Measurements from ENCODE around the gene CNTN1. TPM values are rescaled to one million over a fixed set of nuclear protein-coding genes. Genes with fewer than 3 reads are reported as not detected.
A peak's percentile ranks its signal among the peaks of the same experiment; 100 is the strongest.

Gene CNTN1
- total RNA-seq (2012; rRNA removed), result under 0.01 TPM in 2 replicates

DNA sequence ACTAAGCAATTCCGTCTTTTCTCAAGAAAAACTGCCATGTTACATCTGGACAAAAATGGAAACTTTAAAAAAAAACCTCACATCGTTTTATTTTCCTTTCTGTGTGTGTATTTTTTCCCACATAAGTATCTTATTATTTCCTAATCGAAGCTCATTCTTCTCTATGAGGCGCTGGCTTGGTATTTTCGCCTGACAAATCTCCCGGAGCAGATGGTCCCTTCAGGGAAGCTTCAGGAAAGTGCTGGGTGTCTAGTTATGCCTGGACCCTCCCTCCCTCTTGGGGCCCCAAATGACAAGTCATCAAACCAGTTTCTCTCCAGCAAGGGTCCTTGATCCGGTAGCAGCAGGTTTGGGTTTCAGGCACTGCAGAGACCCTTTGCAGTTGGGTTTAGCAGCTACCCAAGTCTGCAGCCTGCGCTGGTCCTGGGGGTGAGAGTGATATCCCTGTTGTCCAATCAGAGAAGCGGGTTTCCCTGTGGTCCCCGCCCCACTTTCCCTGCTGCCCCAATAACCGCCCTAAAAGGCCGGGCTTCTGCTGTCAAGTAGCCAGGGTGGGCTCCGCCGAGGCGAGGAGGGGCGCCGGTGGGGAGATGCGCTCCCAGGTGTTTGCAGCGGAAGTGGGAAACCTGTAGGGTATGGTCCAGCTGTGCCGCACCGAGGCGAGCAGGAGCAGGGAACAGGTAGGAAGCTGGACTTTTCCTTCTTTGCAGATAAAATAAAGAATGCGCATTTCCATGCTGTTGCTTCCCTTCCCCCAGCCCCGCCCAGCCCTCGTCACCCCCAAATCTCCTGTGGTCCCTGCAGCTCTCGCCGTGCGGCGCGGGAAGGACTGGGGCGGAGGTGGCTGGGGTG lies at the start of gene CNTN1:
Gene CNTN1, plus strand, starts transcription at position 527 of the 852 bp plus-strand sequence.
- no peaks in the 10 kb centered on the region for H3K9me3 ChIP-seq (replicated peaks; ENCODE audit: low read length)
- no peak within 1 kb of the TSS for H3K9ac ChIP-seq (ENCODE audit: low read depth, low read length)
- H3K4me1 ChIP-seq (ENCODE audit: control insufficient read depth, insufficient read depth, low read length), result no peaks in the 10 kb centered on the region
- H3K4me2 ChIP-seq (ENCODE audit: low read length), result peak within 1 kb of the TSS; percentile 24
- peaks cover 8% of the 10 kb centered on the region for H3K27me3 ChIP-seq (ENCODE audit: control insufficient read depth, insufficient read depth, low read length)
- no peaks in the 10 kb centered on the region for H3K36me3 ChIP-seq (ENCODE audit: insufficient read depth, low read length)
- H3K4me3 ChIP-seq (ENCODE audit: low read length), result peak within 1 kb of the TSS; percentile 8

DNA sequence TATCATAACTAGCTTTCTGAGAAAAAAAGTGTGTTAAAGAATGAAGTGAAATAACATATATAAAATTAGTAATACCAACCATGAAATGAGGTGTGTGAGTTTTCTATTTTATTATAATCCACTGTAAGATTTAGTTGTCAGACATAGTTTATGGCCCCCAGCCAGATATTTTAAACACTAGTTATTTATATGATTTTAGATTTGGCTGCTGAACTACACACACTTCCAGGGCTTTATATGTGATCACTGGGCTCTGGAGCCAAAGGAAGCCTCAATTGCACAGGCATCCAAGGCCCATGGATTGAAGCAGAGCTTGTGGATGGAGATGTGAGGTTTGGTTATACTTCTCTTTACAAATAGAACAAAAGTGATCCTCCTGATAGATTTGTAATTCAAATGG lies 48.7 kb upstream of the CNTN1 start:
- Histone ChIP-seq H3K9me3 (replicated peaks; ENCODE audit: low read length) (no peaks in the 10 kb centered on the region), H3K4me3 (ENCODE audit: low read length) (no peak overlapping the region), H3K4me2 (ENCODE audit: low read length) (no peak overlapping the region), H3K4me1 (ENCODE audit: control insufficient read depth, insufficient read depth, low read length) (no peaks in the 10 kb centered on the region), H3K9ac (ENCODE audit: low read depth, low read length) (no peak overlapping the region), H3K36me3 (ENCODE audit: insufficient read depth, low read length) (no peaks in the 10 kb centered on the region), H3K27me3 (ENCODE audit: control insufficient read depth, insufficient read depth, low read length) (no peaks in the 10 kb centered on the region)

- no peaks in the 10 kb centered on the region for H3K4me1 ChIP-seq (ENCODE audit: control insufficient read depth, insufficient read depth, low read length)
- H3K27me3 ChIP-seq (ENCODE audit: control insufficient read depth, insufficient read depth, low read length), result no peaks in the 10 kb centered on the region
- H3K9me3 ChIP-seq (replicated peaks; ENCODE audit: low read length), result no peaks in the 10 kb centered on the region
- H3K9ac ChIP-seq (ENCODE audit: low read depth, low read length), result no peak overlapping the region
- no peak overlapping the region for H3K4me3 ChIP-seq (ENCODE audit: low read length)
- H3K36me3 ChIP-seq (ENCODE audit: insufficient read depth, low read length), result no peaks in the 10 kb centered on the region
- no peak overlapping the region for H3K4me2 ChIP-seq (ENCODE audit: low read length)
Observed at GRCh38 chr12:40643976-40644375, 48.3 kb upstream of the CNTN1 start.

DNA sequence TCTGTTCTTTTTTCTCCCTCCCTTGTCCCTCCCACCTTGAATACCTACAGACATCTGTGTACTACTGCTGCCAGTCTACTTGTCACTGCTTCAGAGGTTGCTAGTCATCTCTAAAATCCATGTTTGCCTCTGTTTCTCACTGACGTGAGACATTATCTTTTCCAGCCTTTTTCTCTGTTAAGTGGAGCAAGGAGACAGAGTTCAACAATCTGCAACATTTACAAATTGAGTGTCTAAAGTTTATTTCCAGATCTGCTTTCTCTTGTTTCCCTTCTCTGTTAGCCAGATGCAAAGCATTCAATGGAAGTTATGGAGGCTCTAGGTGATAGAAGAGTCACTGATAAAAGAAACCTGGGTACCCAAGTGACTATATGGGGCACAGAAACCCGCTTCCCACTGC lies 47.5 kb upstream of the CNTN1 start:
- Histone ChIP-seq H3K4me1 (ENCODE audit: control insufficient read depth, insufficient read depth, low read length) (no peaks in the 10 kb centered on the region), H3K4me3 (ENCODE audit: low read length) (no peak overlapping the region), H3K9me3 (replicated peaks; ENCODE audit: low read length) (no peaks in the 10 kb centered on the region), H3K36me3 (ENCODE audit: insufficient read depth, low read length) (no peaks in the 10 kb centered on the region), H3K4me2 (ENCODE audit: low read length) (no peak overlapping the region), H3K9ac (ENCODE audit: low read depth, low read length) (no peak overlapping the region), H3K27me3 (ENCODE audit: control insufficient read depth, insufficient read depth, low read length) (no peaks in the 10 kb centered on the region)

- H3K36me3 ChIP-seq (ENCODE audit: insufficient read depth, low read length), result no peaks in the 10 kb centered on the region
Observed at GRCh38 chr12:40645361-40645760, 46.9 kb upstream of the CNTN1 start.

GRCh38 chr12:40646456-40646855 lies 45.8 kb upstream of the CNTN1 start:
- H3K9ac ChIP-seq (ENCODE audit: low read depth, low read length), result no peak overlapping the region
- H3K9me3 ChIP-seq (replicated peaks; ENCODE audit: low read length), result peaks cover 2% of the 10 kb centered on the region
- no peaks in the 10 kb centered on the region for H3K27me3 ChIP-seq (ENCODE audit: control insufficient read depth, insufficient read depth, low read length)
- no peak overlapping the region for H3K4me2 ChIP-seq (ENCODE audit: low read length)
- no peaks in the 10 kb centered on the region for H3K36me3 ChIP-seq (ENCODE audit: insufficient read depth, low read length)
- no peaks in the 10 kb centered on the region for H3K4me1 ChIP-seq (ENCODE audit: control insufficient read depth, insufficient read depth, low read length)
- no peak overlapping the region for H3K4me3 ChIP-seq (ENCODE audit: low read length)

More at GRCh38 chr12:40645361-40645760, 46.9 kb upstream of the CNTN1 start:
- Histone ChIP-seq H3K4me1 (ENCODE audit: control insufficient read depth, insufficient read depth, low read length) (no peaks in the 10 kb centered on the region), H3K4me3 (ENCODE audit: low read length) (no peak overlapping the region), H3K9ac (ENCODE audit: low read depth, low read length) (no peak overlapping the region), H3K9me3 (replicated peaks; ENCODE audit: low read length) (peaks cover under 1% of the 10 kb centered on the region), H3K27me3 (ENCODE audit: control insufficient read depth, insufficient read depth, low read length) (no peaks in the 10 kb centered on the region), H3K4me2 (ENCODE audit: low read length) (no peak overlapping the region)

DNA sequence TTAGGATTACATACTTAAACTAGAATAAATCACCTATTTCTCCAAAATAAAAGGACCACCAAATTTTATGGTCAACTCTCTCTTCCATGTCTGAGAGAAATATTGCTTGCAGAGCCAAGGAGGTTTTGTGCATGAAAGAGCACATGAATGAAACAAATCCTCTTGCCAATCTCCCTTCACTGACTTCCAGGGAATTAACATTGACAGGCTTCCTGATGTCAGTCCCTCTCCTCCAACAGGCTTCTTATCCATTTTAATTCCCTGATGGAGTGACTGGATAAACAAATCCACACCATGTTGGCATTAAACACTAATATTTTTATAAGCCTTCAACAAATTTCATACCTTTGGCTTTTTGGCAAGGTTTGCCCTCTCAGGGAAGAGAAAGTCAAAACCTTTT lies 45.3 kb upstream of the CNTN1 start:
- Histone ChIP-seq H3K4me1 (ENCODE audit: control insufficient read depth, insufficient read depth, low read length) (no peaks in the 10 kb centered on the region), H3K9me3 (replicated peaks; ENCODE audit: low read length) (peaks cover 2% of the 10 kb centered on the region), H3K9ac (ENCODE audit: low read depth, low read length) (no peak overlapping the region), H3K36me3 (ENCODE audit: insufficient read depth, low read length) (no peaks in the 10 kb centered on the region), H3K4me3 (ENCODE audit: low read length) (no peak overlapping the region), H3K27me3 (ENCODE audit: control insufficient read depth, insufficient read depth, low read length) (no peaks in the 10 kb centered on the region), H3K4me2 (ENCODE audit: low read length) (no peak overlapping the region)

DNA sequence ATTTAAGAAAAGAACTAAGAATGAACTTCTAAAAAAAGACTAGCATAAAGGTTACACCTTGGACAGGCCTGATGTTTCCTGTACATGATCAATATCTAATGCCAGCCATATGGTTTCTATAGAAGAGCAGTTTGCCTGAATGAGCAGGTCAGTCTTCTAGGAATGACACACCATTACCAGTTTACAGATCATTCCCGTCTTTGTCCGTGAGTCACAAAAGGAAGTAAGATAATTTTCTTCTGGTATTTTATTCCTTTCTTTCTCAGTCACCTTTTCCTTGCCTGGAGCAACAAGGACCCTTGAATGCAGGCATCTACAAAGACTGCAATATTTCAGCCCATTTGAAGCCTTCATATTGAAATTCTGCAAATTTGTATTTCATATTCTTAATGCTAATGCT lies 44.6 kb upstream of the CNTN1 start:
- Histone ChIP-seq H3K4me3 (ENCODE audit: low read length) (no peak overlapping the region), H3K9ac (ENCODE audit: low read depth, low read length) (no peak overlapping the region), H3K4me1 (ENCODE audit: control insufficient read depth, insufficient read depth, low read length) (no peaks in the 10 kb centered on the region), H3K36me3 (ENCODE audit: insufficient read depth, low read length) (no peaks in the 10 kb centered on the region), H3K9me3 (replicated peaks; ENCODE audit: low read length) (peaks cover 2% of the 10 kb centered on the region), H3K27me3 (ENCODE audit: control insufficient read depth, insufficient read depth, low read length) (no peaks in the 10 kb centered on the region), H3K4me2 (ENCODE audit: low read length) (no peak overlapping the region)

DNA sequence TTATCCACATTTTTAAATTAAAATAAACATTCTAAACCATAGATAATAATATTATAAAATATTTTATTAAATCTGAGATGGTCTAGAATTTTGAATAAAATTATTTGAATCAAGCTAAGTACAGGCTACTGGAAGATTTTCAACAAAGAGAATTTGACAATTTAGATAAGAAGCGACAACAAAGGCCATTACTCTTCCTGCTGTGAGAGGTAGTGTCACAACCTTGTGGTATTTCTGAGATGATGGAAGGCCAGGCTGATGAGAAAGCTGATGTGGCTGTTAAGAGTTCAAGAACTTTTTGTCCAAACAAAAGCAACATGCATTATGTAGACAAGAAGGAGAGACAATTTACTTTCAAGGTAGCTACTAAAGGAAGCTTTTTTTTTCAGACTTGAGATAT lies 43.7 kb upstream of the CNTN1 start:
- Histone ChIP-seq H3K4me2 (ENCODE audit: low read length) (no peak overlapping the region), H3K36me3 (ENCODE audit: insufficient read depth, low read length) (no peaks in the 10 kb centered on the region), H3K4me3 (ENCODE audit: low read length) (no peak overlapping the region), H3K27me3 (ENCODE audit: control insufficient read depth, insufficient read depth, low read length) (no peaks in the 10 kb centered on the region), H3K4me1 (ENCODE audit: control insufficient read depth, insufficient read depth, low read length) (no peaks in the 10 kb centered on the region), H3K9me3 (replicated peaks; ENCODE audit: low read length) (peaks cover 5% of the 10 kb centered on the region), H3K9ac (ENCODE audit: low read depth, low read length) (no peak overlapping the region)

DNA sequence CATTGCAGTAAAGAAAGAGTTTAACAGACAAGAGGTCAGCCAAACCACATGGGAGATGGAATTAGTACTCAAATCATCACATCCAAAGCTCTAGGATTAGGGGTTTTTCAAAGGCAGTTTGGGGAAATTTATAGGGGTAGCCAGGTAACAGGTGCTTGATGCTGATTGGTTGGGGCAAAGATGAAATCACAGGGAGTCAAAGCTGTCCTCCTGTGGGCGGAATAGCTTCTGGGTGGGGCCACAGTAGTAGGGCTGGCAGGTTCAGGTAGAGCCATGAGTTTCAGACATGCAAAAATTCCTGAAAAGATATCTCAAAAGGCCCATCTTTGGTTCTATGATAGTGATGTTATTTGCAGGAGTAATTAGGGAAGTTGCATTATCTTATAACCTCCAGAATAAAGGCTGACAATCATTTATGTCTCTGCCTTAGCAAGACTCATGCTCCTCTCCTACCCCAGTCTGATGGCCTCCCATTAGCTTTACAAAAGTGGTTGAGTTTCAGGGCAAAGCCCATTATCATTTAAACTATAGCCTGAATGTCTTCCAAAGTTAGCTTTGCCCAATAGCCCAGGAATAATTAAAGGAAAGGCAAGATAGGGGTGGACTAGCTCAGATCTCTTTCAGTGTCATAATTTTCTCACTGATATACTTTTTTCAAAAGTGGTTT lies 42.1 kb upstream of the CNTN1 start:
- Histone ChIP-seq H3K9ac (ENCODE audit: low read depth, low read length) (no peak overlapping the region), H3K36me3 (ENCODE audit: insufficient read depth, low read length) (no peaks in the 10 kb centered on the region), H3K9me3 (replicated peaks; ENCODE audit: low read length) (peaks cover 5% of the 10 kb centered on the region), H3K4me3 (ENCODE audit: low read length) (no peak overlapping the region), H3K4me2 (ENCODE audit: low read length) (no peak overlapping the region), H3K4me1 (ENCODE audit: control insufficient read depth, insufficient read depth, low read length) (no peaks in the 10 kb centered on the region), H3K27me3 (ENCODE audit: control insufficient read depth, insufficient read depth, low read length) (no peaks in the 10 kb centered on the region)

DNA sequence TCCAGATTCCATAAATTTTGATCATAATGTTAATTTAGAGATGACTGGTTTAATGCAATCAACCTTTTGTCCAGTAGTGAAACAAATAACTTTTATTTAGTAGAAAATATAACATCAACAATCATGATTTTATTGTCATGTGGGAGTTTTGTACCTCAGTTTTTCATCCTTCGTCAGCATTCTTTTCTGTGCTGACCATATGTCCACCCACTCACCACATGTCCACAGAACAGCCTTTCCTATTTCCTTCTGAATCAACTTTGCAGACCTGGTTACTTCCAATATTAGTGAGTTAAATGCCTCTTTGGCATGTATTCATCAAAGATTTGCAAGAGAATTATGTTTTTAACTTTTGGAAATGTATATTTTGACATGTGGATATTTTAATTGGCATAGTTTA lies 36.8 kb upstream of the CNTN1 start:
- H3K4me2 ChIP-seq (ENCODE audit: low read length), result no peak overlapping the region
- no peaks in the 10 kb centered on the region for H3K27me3 ChIP-seq (ENCODE audit: control insufficient read depth, insufficient read depth, low read length)
- H3K9ac ChIP-seq (ENCODE audit: low read depth, low read length), result no peak overlapping the region
- H3K9me3 ChIP-seq (replicated peaks; ENCODE audit: low read length), result peaks cover 3% of the 10 kb centered on the region
- no peak overlapping the region for H3K4me3 ChIP-seq (ENCODE audit: low read length)
- H3K4me1 ChIP-seq (ENCODE audit: control insufficient read depth, insufficient read depth, low read length), result no peaks in the 10 kb centered on the region
- H3K36me3 ChIP-seq (ENCODE audit: insufficient read depth, low read length), result no peaks in the 10 kb centered on the region

DNA sequence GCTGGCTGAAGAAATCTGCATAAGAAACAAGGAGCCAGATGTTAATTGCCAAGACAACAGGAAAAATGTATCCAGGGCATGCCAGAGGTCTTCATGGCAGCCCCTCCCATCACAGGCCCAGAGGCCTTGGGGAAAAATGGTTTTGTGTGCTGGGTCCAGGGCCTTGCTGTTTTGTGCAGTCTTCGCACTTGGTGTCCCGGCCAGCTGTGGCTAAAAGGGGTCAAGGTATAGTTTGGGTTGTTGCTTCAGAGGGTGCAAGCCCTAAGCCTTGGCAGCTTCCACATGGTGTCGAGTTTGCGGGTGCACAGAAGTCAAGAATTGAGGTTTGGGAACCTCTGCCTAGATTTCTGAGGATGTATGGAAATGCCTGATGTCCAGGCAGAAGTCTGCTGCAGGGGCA lies 29.9 kb upstream of the CNTN1 start:
- H3K27me3 ChIP-seq (ENCODE audit: control insufficient read depth, insufficient read depth, low read length), result no peaks in the 10 kb centered on the region
- H3K36me3 ChIP-seq (ENCODE audit: insufficient read depth, low read length), result no peaks in the 10 kb centered on the region
- H3K4me2 ChIP-seq (ENCODE audit: low read length), result no peak overlapping the region
- no peaks in the 10 kb centered on the region for H3K4me1 ChIP-seq (ENCODE audit: control insufficient read depth, insufficient read depth, low read length)
- H3K9me3 ChIP-seq (replicated peaks; ENCODE audit: low read length), result no peaks in the 10 kb centered on the region
- no peak overlapping the region for H3K4me3 ChIP-seq (ENCODE audit: low read length)
- no peak overlapping the region for H3K9ac ChIP-seq (ENCODE audit: low read depth, low read length)
